Fibroblast of the aortic adventitia (primary cell): ENCODE data around the gene ALOX12. TPM values are rescaled to one million over a fixed set of nuclear protein-coding genes. Genes with fewer than 3 reads are reported as not detected.

ENCODE experiments used
- DNase-seq: peaks from one replicate; pipeline ENCODE4 v3.0.0-alpha.2; 2010; ENCODE audit warnings: low read depth
- H3K4me3 ChIP-seq: 2 replicates; pipeline ENCODE4 v1.5.1; 2011; ENCODE audit warnings: low read depth, mild to moderate bottlenecking, control low read depth, low read length, moderate library complexity
- CTCF ChIP-seq: IDR thresholded peaks from 2 replicates; pipeline ENCODE4 v1.5.1; 2011; ENCODE audit warnings: mild to moderate bottlenecking, low read length, control low read depth, inconsistent platforms; ENCODE audit not compliant: insufficient read depth
- total RNA-seq: library from RNA; depleted of rRNA; stranded (reverse); fragments of >200 nt; gene quantifications from 2 replicates; pipeline ENCODE4 v1.2.3, GENCODE V29; 2012; ENCODE audit warnings: low replicate concordance

Gene ALOX12
- total RNA-seq, 1 donor: not detected

DNA sequence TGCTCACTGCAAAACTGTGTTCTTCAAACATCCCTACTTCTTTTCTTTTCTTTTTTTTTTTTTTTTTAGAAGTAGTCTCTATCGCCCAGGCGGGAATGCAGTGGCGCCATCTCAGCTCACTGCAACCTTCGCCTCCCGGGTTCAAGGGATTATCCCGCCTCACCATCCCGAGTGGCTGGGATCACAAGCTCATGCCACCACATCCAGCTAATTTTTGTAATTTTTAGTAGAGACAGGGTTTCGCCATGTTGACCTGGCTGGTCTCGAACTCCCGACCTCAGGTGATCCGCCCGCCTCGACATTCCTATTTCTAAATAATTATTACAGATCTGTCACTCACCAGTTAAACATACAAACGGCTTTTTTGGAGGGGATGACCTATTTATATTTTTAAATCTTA lies 15.6 kb downstream of the ALOX12 start:
- H3K4me3 ChIP-seq: peak overlapping the region; percentile 91
- no peak for DNase-seq
- no peak for TF ChIP-seq CTCF

DNA sequence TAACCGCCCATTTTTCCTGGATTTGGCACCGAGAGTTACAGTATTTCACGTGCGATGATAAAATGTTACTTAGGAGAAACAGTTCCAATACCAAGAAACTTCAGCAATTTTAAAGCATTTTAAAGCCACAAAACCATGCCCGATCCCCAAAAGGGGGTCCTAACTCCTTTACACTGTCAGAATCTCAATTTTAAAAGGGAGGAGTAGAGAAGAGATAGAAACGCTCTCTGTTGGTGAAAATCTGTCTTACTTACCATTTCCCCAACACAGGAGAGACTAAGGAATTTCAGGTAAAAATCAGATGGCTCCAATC lies 16.0 kb downstream of the ALOX12 start:
- no peak for TF ChIP-seq CTCF

GRCh38 chr17:7014261-7014994 lies 18.6 kb downstream of the ALOX12 start:
- peak overlapping the region; percentile 91 for H3K4me3 ChIP-seq

More for the DNA sequence above, 16.0 kb downstream of the ALOX12 start:
- H3K4me3 ChIP-seq: peak overlapping the region; percentile 91
- no peak for DNase-seq

DNA sequence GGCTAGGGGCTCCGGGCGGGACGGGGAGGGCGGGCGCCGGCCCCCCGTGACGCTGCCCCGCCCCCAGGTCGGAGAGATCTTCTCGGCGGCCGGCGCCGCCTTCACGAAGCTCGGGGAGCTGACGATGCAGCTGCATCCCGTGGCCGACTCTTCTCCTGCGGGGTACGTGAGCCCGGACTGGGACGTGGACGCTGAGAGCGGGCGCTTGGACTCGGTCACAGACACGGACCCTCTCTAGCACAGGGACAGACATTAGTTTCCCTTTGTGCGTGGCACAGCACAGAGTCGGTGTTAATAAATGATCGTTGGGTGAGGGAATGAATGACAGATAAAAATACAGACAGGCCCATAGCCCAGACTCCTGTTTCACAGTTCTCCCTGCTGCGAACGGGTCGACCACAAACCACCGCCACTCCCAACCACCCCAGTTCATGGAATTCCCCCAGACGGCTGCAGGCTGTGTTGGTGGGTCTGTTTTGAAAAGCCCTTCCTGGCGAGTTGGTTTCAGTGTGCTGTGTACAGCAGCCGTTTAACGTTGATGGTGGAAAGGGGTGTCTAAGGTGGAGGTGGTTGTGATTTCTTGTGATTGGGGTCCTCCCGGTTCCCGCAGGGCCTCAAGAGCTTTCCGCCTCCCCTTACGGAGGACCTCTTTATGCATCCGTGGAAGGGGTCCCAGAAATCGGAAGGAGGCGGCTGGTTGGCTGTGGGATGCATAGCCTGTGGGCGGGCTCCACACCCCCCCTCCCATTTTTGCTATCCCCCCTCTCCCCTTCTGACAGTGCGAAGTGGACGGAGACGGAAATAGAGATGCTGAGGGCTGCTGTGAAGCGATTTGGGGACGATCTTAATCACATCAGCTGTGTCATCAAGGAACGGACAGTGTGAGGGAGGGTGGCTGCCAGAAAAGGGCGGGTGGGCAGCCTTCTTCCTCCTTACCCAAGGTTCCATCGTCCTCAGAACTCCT lies 19.4 kb downstream of the ALOX12 start:
- peak; percentile 61 for DNase-seq
- TF ChIP-seq CTCF: no peak

More at GRCh38 chr17:7014261-7014994, 18.6 kb downstream of the ALOX12 start:
- TF ChIP-seq CTCF: peak; percentile 69
- DNase-seq: peak; percentile 94

DNA sequence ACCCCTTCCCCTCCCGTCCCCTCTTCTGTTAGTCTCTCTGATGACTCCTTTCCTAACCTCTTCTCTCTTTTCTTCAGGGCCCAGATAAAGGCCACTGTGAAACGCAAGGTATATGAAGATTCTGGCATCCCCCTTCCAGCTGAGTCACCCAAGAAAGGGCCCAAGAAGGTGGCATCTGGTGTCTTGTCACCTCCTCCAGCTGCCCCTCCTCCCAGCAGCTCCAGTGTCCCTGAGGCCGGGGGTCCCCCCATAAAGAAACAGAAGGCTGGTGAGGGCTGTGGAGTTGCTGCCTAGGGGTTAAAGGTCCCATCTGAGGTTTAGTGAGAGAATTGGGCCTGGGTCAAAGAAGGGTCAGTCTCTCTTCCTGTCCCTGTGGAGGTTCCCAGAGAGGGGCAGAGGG lies 20.6 kb downstream of the ALOX12 start:
- no peak overlapping the region for H3K4me3 ChIP-seq
- no peak for DNase-seq
- no peak for TF ChIP-seq CTCF

More for the DNA sequence above, 19.4 kb downstream of the ALOX12 start:
- H3K4me3 ChIP-seq: peak overlapping the region; percentile 91

GRCh38 chr17:7016886-7017826 lies 21.3 kb downstream of the ALOX12 start:
- no peak for TF ChIP-seq CTCF
- DNase-seq: no peak
- no peak overlapping the region for H3K4me3 ChIP-seq
